OCI-LY7 (cell line): ENCODE results near the gene ADAMTS2.

Experiments used
- CTCF ChIP-seq: fragments of 200-600 bp; sonication (generic); conservative IDR thresholded peaks from 2 replicates; pipeline ENCODE4 v1.5.1; 2014; ENCODE audit warnings: mild to moderate bottlenecking, antibody characterized with exemption, low read length, moderate library complexity, mixed read lengths
- EZH2phosphoT487 ChIP-seq: fragments of 200-600 bp; sonication (generic); IDR thresholded peaks from 2 replicates; pipeline ENCODE4 v1.6.1; 2018; ENCODE audit warnings: low read depth, borderline replicate concordance, mild to moderate bottlenecking, mixed run types, antibody characterized with exemption, low read length, moderate library complexity, mixed read lengths

- no peak for TF ChIP-seq CTCF
- no peak for TF ChIP-seq EZH2phosphoT487
Observed at GRCh38 chr5:179374506-179375235, 29.4 kb upstream of the ADAMTS2 start.
